Common myeloid progenitor, CD34-positive (primary cell): Measurements from ENCODE around the gene PLPP2.
A peak's percentile ranks its signal among the peaks of the same experiment; 100 is the strongest.

Experiments
- CTCF ChIA-PET: fragments of 350-600 bp; sonication (Branson Sonifier 250); formaldehyde crosslinking; loops from one replicate; lab custom pipeline; 2021; ENCODE audit warnings: antibody characterized with exemption; lab: Charles Lee
- POLR2A ChIA-PET: fragments of 350-600 bp; sonication (Branson Sonifier 250); formaldehyde crosslinking; loops from one replicate; lab custom pipeline; 2021; ENCODE audit warnings: antibody characterized with exemption; lab: Charles Lee
- DNase-seq, 3 donors: peaks; one replicate each; pipeline versions ENCODE4 v3.0.0 to v3.0.0-alpha.2; 2013
- H3K27ac ChIP-seq, 2 experiments: 1 replicate in 1 of 2; 2 replicates in 1 of 2; pipeline ENCODE4 v1.7.0; 2013; ENCODE audit warnings: inconsistent platforms in 2 of 2, low read length in 2 of 2, mild to moderate bottlenecking in 2 of 2, low read depth in 1 of 2, moderate library complexity in 1 of 2; ENCODE audit not compliant: severe bottlenecking in 2 of 2, insufficient read depth in 1 of 2, poor library complexity in 1 of 2
- H3K27me3 ChIP-seq, 5 experiments: replicated peaks in 2 of 5; 1 replicate in 3 of 5; 2 replicates in 2 of 5; pipeline versions ENCODE4 v1.6.1 to v1.7.0; 2013; ENCODE audit warnings: low read length in 4 of 5, mild to moderate bottlenecking in 2 of 5, moderate library complexity in 2 of 5, inconsistent platforms in 1 of 5; ENCODE audit not compliant: insufficient read depth in 5 of 5, control insufficient read depth in 4 of 5
- H3K36me3 ChIP-seq, 4 experiments: 1 replicate in 2 of 4; 2 replicates in 2 of 4; pipeline versions ENCODE4 v1.6.1 to v1.7.0; 2013; ENCODE audit warnings: low read length in 3 of 4, control low read depth in 1 of 4, mild to moderate bottlenecking in 1 of 4; ENCODE audit not compliant: control insufficient read depth in 4 of 4, insufficient read depth in 4 of 4
- H3K4me1 ChIP-seq, 4 experiments: 1 replicate in 3 of 4; 2 replicates in 1 of 4; pipeline versions ENCODE4 v1.6.1 to v1.7.1; 2013; ENCODE audit warnings: low read length in 3 of 4, mild to moderate bottlenecking in 3 of 4, control low read depth in 1 of 4, inconsistent platforms in 1 of 4, moderate library complexity in 1 of 4; ENCODE audit not compliant: control insufficient read depth in 4 of 4, insufficient read depth in 4 of 4; ENCODE audit errors: control extremely low read depth in 1 of 4
- H3K4me3 ChIP-seq, 7 experiments: 1 replicate in 4 of 7; 2 replicates in 3 of 7; pipeline versions ENCODE4 v1.5.1 to v1.7.0; 2013; ENCODE audit warnings: mild to moderate bottlenecking in 7 of 7, low read length in 6 of 7, moderate library complexity in 6 of 7, inconsistent platforms in 2 of 7, low read depth in 2 of 7, control low read depth in 1 of 7; ENCODE audit not compliant: insufficient read depth in 4 of 7, control insufficient read depth in 1 of 7; ENCODE audit errors: extremely low read depth in 1 of 7
- H3K9me3 ChIP-seq, 5 experiments: 1 replicate in 4 of 5; 2 replicates in 1 of 5; pipeline versions ENCODE4 v1.6.1 to v1.7.1; 2013; ENCODE audit warnings: low read length in 4 of 5, mild to moderate bottlenecking in 2 of 5, inconsistent platforms in 1 of 5, low read depth in 1 of 5, moderate library complexity in 1 of 5; ENCODE audit not compliant: control insufficient read depth in 4 of 5, insufficient read depth in 2 of 5; ENCODE audit errors: control extremely low read depth in 1 of 5
- WGBS: methylation state at CpG from one replicate; pipeline ENCODE4 v1.1.5; 2013; ENCODE audit not compliant: insufficient coverage; 5-methylcytosine and 5-hydroxymethylcytosine counted together

PLPP2 gene

DNA sequence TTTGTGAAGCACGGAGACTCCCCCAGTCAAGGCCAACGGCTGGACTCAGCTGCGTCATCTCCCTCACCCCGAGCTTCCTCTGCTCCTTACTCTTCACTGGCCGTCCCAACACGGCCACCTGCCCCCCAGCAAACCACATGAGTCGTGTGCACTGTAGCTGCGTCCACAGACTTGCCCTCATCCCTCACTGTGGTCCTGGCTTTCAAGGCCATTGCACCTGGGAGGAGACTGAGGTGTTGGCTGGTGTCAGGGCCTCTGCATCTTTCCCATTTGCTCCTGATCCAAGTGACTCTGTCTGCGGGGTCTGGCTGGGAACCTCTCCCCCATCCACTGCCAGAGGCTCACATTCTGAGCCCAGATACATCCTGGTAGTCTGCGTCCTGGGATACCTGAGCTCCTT, 11.5 kb downstream of the PLPP2 start:
- no peak for DNase-seq
- WGBS = 93% methylated on average over 8 of the region's 10 CpGs
- Histone ChIP-seq H3K27ac (no peak overlapping the region), H3K4me1 (no peaks in the 10 kb centered on the region), H3K9me3 (no peaks in the 10 kb centered on the region), H3K36me3 (no peaks in the 10 kb centered on the region), H3K4me3 (no peak overlapping the region), H3K27me3 (peaks cover 0 to 24% (median 15%) of the 10 kb centered on the region in 5 experiments)
- ChIA-PET POLR2A (no interaction called here), CTCF (interaction anchor here (1.2 kb wide), 1 partner anchor 17 kb away, joined by 4 read pairs; no protein-coding TSS in a partner anchor)

DNA sequence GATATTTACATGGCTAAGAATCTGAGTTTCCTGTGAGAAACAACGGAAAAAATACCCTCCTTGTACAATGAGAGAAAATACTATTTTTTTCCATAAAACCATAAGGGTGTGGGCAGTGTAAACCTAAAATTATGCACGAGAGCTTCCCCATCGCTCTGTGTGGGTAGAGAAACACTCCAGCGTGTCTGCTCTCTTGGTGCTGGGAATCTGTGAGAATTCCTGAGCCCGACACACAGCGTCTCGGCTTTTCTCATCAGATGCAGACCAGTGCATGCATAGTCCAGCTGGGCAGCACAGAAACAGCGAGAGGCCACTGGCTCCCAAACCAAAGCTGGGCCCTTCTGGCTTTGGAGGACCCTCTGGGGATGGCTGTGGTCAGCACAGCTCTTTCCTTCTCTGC, 12.0 kb downstream of the PLPP2 start:
- no peaks in the 10 kb centered on the region for H3K36me3 ChIP-seq
- no peak overlapping the region for H3K27ac ChIP-seq
- WGBS = 96% methylated on average over 7 of the region's 8 CpGs
- no peak overlapping the region for H3K4me3 ChIP-seq
- no peaks in the 10 kb centered on the region for H3K9me3 ChIP-seq
- H3K27me3 ChIP-seq = peaks cover 0 to 24% (median 15%) of the 10 kb centered on the region in 5 experiments
- H3K4me1 ChIP-seq = no peaks in the 10 kb centered on the region
- ChIA-PET CTCF (interaction anchor here (1.2 kb wide), 1 partner anchor 17 kb away, joined by 4 read pairs; no protein-coding TSS in a partner anchor), POLR2A (no interaction called here)
- no peak for DNase-seq

DNA sequence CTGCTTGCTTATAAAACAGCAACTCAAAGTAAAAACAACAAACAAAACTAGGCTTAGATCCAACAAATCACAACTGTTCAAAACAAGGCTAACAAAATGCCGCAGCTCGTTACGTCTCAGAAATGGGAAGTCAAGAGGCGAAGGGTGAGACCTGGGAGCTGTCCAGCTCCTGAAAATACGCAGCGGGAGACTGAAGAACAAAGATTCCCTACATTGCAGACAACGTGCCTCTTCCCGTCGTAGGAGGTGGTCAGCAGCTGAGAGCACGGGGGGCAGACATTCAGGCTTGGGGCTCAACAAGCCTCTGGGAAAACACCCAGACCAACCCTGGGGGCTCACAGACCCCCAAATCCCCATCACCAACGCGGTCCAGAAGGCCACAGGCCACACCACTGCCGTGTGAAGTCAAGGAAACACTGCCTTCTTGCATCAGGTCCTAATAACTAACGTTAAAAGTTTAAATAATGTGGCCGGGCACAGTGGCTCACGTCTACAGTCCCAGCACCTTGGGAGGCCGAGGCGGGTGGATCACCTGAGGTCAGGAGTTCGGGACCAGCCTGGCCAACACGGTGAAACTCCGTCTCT, 13.5 kb downstream of the PLPP2 start:
- H3K9me3 ChIP-seq = no peaks in the 10 kb centered on the region
- CTCF ChIA-PET = no interaction called here
- POLR2A ChIA-PET = no interaction called here
- H3K36me3 ChIP-seq = no peaks in the 10 kb centered on the region
- DNase-seq = peak in 2 of 3 donors; percentile 64 to 65
- no peaks in the 10 kb centered on the region for H3K4me1 ChIP-seq
- WGBS = 36% methylated on average over 15 of the region's 21 CpGs
- H3K27ac ChIP-seq = no peak overlapping the region
- H3K4me3 ChIP-seq = no peak overlapping the region
- H3K27me3 ChIP-seq = peaks cover 0 to 28% (median 15%) of the 10 kb centered on the region in 5 experiments

DNA sequence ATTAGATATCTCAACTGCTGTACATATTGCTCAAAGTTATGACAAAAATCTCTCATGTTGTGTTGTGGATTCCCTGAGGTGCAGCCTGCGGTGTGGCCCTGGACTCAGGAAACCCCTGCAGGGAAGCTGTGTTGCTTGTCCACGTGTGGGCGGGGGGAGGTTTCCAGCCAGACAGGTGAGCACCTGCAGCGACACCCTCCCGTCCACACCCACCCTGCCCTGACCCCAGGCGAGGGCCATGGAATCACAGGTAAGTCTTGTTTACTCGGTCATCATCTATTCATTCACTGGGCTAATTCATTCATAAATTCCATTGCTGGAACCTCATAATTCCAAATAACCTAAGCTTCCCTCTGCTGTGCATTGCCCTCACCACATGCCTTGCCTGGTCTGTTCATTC, 14.1 kb downstream of the PLPP2 start:
- 76% methylated on average over 7 of the region's 7 CpGs for WGBS

DNA sequence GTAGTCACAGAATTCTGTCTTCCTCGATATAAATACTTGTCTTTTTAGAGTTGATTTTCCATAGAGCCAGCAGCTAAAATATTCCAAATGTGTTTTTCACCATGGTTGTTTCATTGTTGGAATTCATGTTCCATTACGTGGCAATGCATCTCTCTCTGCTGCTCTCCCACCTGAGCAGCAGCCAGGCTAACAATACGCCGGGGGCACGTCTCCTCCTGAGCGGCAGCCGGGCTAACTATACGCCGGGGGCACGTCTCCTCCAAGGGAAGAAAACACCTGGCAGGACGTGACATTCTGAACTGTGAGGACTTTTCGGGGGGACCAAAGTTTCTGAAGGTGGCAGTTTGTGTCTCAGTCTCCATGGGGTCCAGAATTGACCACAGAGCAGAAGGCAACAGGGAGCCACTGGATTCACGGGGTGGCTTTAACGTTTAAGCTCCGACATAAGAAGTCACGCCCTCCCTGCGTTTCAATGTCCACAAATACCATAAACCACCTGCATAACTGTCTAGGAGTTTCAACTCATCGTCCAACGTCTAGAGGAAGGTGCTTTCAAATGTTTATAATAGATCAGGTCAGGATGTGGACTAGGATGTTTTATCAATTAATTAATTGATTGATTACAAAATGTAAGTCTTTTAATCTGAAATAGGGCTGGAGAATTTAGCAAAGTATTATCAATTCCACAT, 15.1 kb downstream of the PLPP2 start:
- no peak for DNase-seq
- H3K27ac ChIP-seq = no peak overlapping the region
- WGBS = 96% methylated on average over 11 of the region's 19 CpGs
- H3K4me3 ChIP-seq = no peak overlapping the region
- peaks cover 0 to 37% (median 15%) of the 10 kb centered on the region in 5 experiments for H3K27me3 ChIP-seq
- CTCF ChIA-PET = no interaction called here
- H3K9me3 ChIP-seq = no peaks in the 10 kb centered on the region
- H3K4me1 ChIP-seq = no peaks in the 10 kb centered on the region
- POLR2A ChIA-PET = no interaction called here
- H3K36me3 ChIP-seq = no peaks in the 10 kb centered on the region

More for the DNA sequence above, 14.1 kb downstream of the PLPP2 start:
- Histone ChIP-seq H3K36me3 (no peaks in the 10 kb centered on the region), H3K27me3 (peaks cover 0 to 30% (median 15%) of the 10 kb centered on the region in 5 experiments), H3K4me3 (no peak overlapping the region), H3K4me1 (no peaks in the 10 kb centered on the region), H3K27ac (no peak overlapping the region), H3K9me3 (no peaks in the 10 kb centered on the region)
- POLR2A ChIA-PET = no interaction called here
- CTCF ChIA-PET = no interaction called here
- no peak for DNase-seq

DNA sequence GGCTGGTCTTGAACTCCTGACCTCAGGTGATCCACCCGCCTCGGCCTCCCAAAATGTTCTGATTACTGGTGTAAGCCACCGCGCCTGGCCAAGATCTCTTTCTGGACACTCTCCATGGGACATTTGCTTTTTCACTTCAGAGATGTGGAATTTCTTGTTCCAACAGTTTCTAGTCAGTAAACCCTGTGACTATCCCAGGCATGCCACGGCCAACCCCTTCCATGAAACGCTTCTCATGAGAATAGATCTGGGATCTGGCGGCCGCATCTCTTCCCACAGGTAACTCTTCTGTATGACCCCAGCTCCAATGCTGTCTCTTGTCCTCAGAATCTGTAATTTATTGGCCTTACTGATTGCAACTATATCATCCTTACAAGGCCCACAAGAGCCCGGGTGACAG, 16.2 kb downstream of the PLPP2 start:
- no peak for DNase-seq
- Histone ChIP-seq H3K4me1 (no peaks in the 10 kb centered on the region), H3K9me3 (no peaks in the 10 kb centered on the region), H3K4me3 (no peak overlapping the region), H3K36me3 (no peaks in the 10 kb centered on the region), H3K27me3 (peaks cover 2 to 39% (median 15%) of the 10 kb centered on the region in 5 experiments), H3K27ac (no peak overlapping the region)
- CTCF ChIA-PET = no interaction called here
- POLR2A ChIA-PET = no interaction called here
- WGBS = 97% methylated on average over 8 of the region's 9 CpGs

DNA sequence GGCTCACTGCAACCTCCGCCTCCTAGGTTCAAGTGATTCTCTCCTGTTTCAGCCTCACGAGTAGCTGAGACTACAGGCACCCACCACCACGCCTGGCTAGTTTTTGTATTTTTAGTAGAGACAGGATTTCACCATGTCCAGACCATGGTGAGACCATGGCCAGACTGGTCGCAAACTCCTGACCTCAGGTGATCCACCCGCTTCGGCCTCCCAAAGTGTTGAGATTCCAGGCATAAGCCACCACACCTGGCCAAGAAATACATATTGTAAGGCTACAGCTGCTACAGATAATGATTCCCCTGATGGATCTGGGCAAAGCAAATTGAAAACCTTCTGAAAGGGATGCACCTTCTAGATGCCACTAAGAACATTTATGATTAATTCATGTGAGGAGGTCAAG, 17.8 kb downstream of the PLPP2 start:
- POLR2A ChIA-PET = no interaction called here
- WGBS = 100% methylated on average over 4 of the region's 6 CpGs
- no peaks in the 10 kb centered on the region for H3K36me3 ChIP-seq
- H3K27me3 ChIP-seq = peaks cover 2 to 39% (median 18%) of the 10 kb centered on the region in 5 experiments
- DNase-seq = no peak
- H3K4me1 ChIP-seq = no peaks in the 10 kb centered on the region
- H3K9me3 ChIP-seq = no peaks in the 10 kb centered on the region
- CTCF ChIA-PET = no interaction called here
- H3K4me3 ChIP-seq = no peak overlapping the region
- no peak overlapping the region for H3K27ac ChIP-seq
